H9 (cell line): ENCODE data around the gene RGS9. TPM values are rescaled to one million over a fixed set of nuclear protein-coding genes. Genes with fewer than 3 reads are reported as not detected.

Source experiments
- DNase-seq: peaks from one replicate; pipeline ENCODE4 v3.0.0-alpha.2; 2017
- H2AFZ ChIP-seq: one replicate; pipeline ENCODE4 v1.6.1; 2013; ENCODE audit warnings: mild to moderate bottlenecking, low read length, control low read depth, moderate library complexity
- H2AK5ac ChIP-seq: 2 replicates; pipeline ENCODE4 v1.6.1; 2013; ENCODE audit warnings: low read length, control low read depth, mixed read lengths; ENCODE audit not compliant: insufficient read length
- H2BK120ac ChIP-seq: one replicate; pipeline ENCODE4 v1.6.1; 2013; ENCODE audit warnings: low read depth, mild to moderate bottlenecking, low read length, control low read depth, inconsistent platforms; ENCODE audit not compliant: poor library complexity, severe bottlenecking
- H2BK12ac ChIP-seq: 2 replicates; pipeline ENCODE4 v1.6.1; 2013; ENCODE audit warnings: low read length, control low read depth, mixed read lengths, low read depth; ENCODE audit not compliant: insufficient read length
- H2BK15ac ChIP-seq: 2 replicates; pipeline ENCODE4 v1.6.1; 2013; ENCODE audit warnings: low read depth, low read length, control low read depth
- H2BK20ac ChIP-seq: one replicate; pipeline ENCODE4 v1.6.1; 2013; ENCODE audit warnings: low read depth, mild to moderate bottlenecking, low read length, control low read depth, inconsistent platforms; ENCODE audit not compliant: poor library complexity, severe bottlenecking
- H2BK5ac ChIP-seq: 2 replicates; pipeline ENCODE4 v1.6.1; 2013; ENCODE audit warnings: low read length, control low read depth, mixed read lengths; ENCODE audit not compliant: insufficient read length
- H3K14ac ChIP-seq: 2 replicates; pipeline ENCODE4 v1.6.1; 2013; ENCODE audit warnings: low read length, control low read depth; ENCODE audit not compliant: insufficient read depth
- H3K18ac ChIP-seq: 2 replicates; pipeline ENCODE4 v1.6.1; 2013; ENCODE audit warnings: low read depth, mild to moderate bottlenecking, mixed read lengths, low read length, control low read depth; ENCODE audit not compliant: insufficient read length
- H3K23ac ChIP-seq: 2 replicates; pipeline ENCODE4 v1.6.1; 2013; ENCODE audit warnings: low read length, control low read depth, mixed read lengths, low read depth; ENCODE audit not compliant: insufficient read length
- H3K23me2 ChIP-seq: 2 replicates; pipeline ENCODE4 v1.6.1; 2013; ENCODE audit warnings: low read depth, mild to moderate bottlenecking, mixed read lengths, low read length, control low read depth; ENCODE audit not compliant: insufficient read length, poor library complexity, severe bottlenecking
- H3K27ac ChIP-seq: 2 replicates; pipeline ENCODE4 v1.5.1; 2013; ENCODE audit warnings: low read length, control low read depth, mixed read lengths, low read depth; ENCODE audit not compliant: insufficient read length
- H3K27me3 ChIP-seq: 2 replicates; pipeline ENCODE4 v1.6.1; 2013; ENCODE audit warnings: low read length, control low read depth, inconsistent platforms; ENCODE audit not compliant: insufficient read depth
- H3K4ac ChIP-seq: 2 replicates; pipeline ENCODE4 v1.6.1; 2013; ENCODE audit warnings: low read depth, mild to moderate bottlenecking, control low read depth, inconsistent platforms, low read length, moderate library complexity
- H3K4me1 ChIP-seq: 2 replicates; pipeline ENCODE4 v1.6.1; 2013; ENCODE audit warnings: low read length, control low read depth, inconsistent platforms; ENCODE audit not compliant: insufficient read depth
- H3K4me2 ChIP-seq: 2 replicates; pipeline ENCODE4 v1.6.1; 2013; ENCODE audit warnings: low read length, control low read depth, mixed read lengths; ENCODE audit not compliant: insufficient read length, insufficient read depth
- H3K56ac ChIP-seq: 2 replicates; pipeline ENCODE4 v1.6.1; 2013; ENCODE audit warnings: low read depth, mild to moderate bottlenecking, mixed read lengths, low read length, control low read depth; ENCODE audit not compliant: insufficient read length
- H3K79me1 ChIP-seq: 2 replicates; pipeline ENCODE4 v1.6.1; 2013; ENCODE audit warnings: low read depth, mild to moderate bottlenecking, moderate library complexity, low read length, control low read depth, inconsistent platforms; ENCODE audit not compliant: insufficient read depth, poor library complexity, severe bottlenecking
- H3K79me2 ChIP-seq: 2 replicates; pipeline ENCODE4 v1.6.1; 2013; ENCODE audit warnings: low read length, control low read depth, inconsistent platforms; ENCODE audit not compliant: insufficient read depth
- H3K9ac ChIP-seq: 2 replicates; pipeline ENCODE4 v1.6.1; 2013; ENCODE audit warnings: low read length, control low read depth, mixed read lengths; ENCODE audit not compliant: insufficient read length; ENCODE audit errors: extremely low read depth
- H3K9me3 ChIP-seq: one replicate; pipeline ENCODE4 v1.6.1; 2013; ENCODE audit warnings: low read depth, low read length, inconsistent platforms; ENCODE audit not compliant: control insufficient read depth
- H3T11ph ChIP-seq: one replicate; pipeline ENCODE4 v1.6.1; 2013; ENCODE audit warnings: mild to moderate bottlenecking, low read length, control low read depth, inconsistent platforms
- H4K20me1 ChIP-seq: one replicate; pipeline ENCODE4 v1.6.1; 2013; ENCODE audit not compliant: control insufficient read depth, insufficient read length, insufficient read depth
- H4K5ac ChIP-seq: 2 replicates; pipeline ENCODE4 v1.6.1; 2013; ENCODE audit warnings: low read depth, mild to moderate bottlenecking, mixed read lengths, low read length, control low read depth; ENCODE audit not compliant: insufficient read length
- H4K8ac ChIP-seq: replicated peaks from 2 replicates; pipeline ENCODE4 v1.6.1; 2013; ENCODE audit warnings: low read length, control low read depth, mixed read lengths, low read depth; ENCODE audit not compliant: insufficient read length
- H4K91ac ChIP-seq: 2 replicates; pipeline ENCODE4 v1.6.1; 2013; ENCODE audit warnings: low read depth, mild to moderate bottlenecking, moderate library complexity, mixed read lengths, low read length, control low read depth; ENCODE audit not compliant: insufficient read length
- H3K27ac Mint-ChIP-seq, 3 experiments: 2 replicates in 2 of 3; 3 replicates in 1 of 3; pipeline ENCODE4 v1.8.0; 2020 to 2021; ENCODE audit warnings: mixed read lengths in 3 of 3, mild to moderate bottlenecking in 1 of 3, moderate library complexity in 1 of 3
- H3K27me3 Mint-ChIP-seq: 2 replicates; pipeline ENCODE4 v1.8.0; 2021; ENCODE audit warnings: low read depth, mild to moderate bottlenecking, moderate library complexity, mixed read lengths
- H3K36me3 Mint-ChIP-seq, 3 experiments: 2 replicates in 2 of 3; 3 replicates in 1 of 3; pipeline ENCODE4 v1.8.0; 2020 to 2021; ENCODE audit warnings: low read depth in 3 of 3, mixed read lengths in 3 of 3; ENCODE audit not compliant: insufficient read depth in 1 of 3
- H3K4me1 Mint-ChIP-seq, 2 experiments: 2 replicates each; pipeline ENCODE4 v1.8.0; 2020; ENCODE audit warnings: mixed read lengths in 2 of 2
- H3K4me3 Mint-ChIP-seq, 2 experiments: 2 replicates in 1 of 2; 3 replicates in 1 of 2; pipeline ENCODE4 v1.8.0; 2020 to 2021; ENCODE audit warnings: mild to moderate bottlenecking in 2 of 2, mixed read lengths in 2 of 2, moderate library complexity in 1 of 2
- H3K9me3 Mint-ChIP-seq, 2 experiments: 2 replicates in 1 of 2; 3 replicates in 1 of 2; pipeline ENCODE4 v1.8.0; 2020; ENCODE audit warnings: mild to moderate bottlenecking in 2 of 2, mixed read lengths in 2 of 2, moderate library complexity in 1 of 2
- WGBS: extraction: QIAGEN DNeasy Blood & Tissue Kit; methylation state at CpG from one replicate; pipeline ENCODE4 v1.1.7; 2013; ENCODE audit warnings: missing lambda C conversion rate, low lambda C conversion rate, mixed read lengths; ENCODE audit not compliant: insufficient read length; ENCODE audit errors: extremely low coverage; 5-methylcytosine and 5-hydroxymethylcytosine counted together
- total RNA-seq: library from RNA; stranded (reverse); gene quantifications from 2 replicates; pipeline ENCODE4 v1.2.1, GENCODE V29; 2021
- TF ChIP-seq, protein P1 (sequence below): fragments of 200-600 bp; sonication (generic); conservative IDR thresholded peaks from 3 replicates; pipeline ENCODE4 v1.8.0; 2021; ENCODE audit warnings: antibody characterized with exemption, mild to moderate bottlenecking

The RGS9 gene
- total RNA-seq, 1 experiment from 2014 or later = 12.0 TPM

DNA sequence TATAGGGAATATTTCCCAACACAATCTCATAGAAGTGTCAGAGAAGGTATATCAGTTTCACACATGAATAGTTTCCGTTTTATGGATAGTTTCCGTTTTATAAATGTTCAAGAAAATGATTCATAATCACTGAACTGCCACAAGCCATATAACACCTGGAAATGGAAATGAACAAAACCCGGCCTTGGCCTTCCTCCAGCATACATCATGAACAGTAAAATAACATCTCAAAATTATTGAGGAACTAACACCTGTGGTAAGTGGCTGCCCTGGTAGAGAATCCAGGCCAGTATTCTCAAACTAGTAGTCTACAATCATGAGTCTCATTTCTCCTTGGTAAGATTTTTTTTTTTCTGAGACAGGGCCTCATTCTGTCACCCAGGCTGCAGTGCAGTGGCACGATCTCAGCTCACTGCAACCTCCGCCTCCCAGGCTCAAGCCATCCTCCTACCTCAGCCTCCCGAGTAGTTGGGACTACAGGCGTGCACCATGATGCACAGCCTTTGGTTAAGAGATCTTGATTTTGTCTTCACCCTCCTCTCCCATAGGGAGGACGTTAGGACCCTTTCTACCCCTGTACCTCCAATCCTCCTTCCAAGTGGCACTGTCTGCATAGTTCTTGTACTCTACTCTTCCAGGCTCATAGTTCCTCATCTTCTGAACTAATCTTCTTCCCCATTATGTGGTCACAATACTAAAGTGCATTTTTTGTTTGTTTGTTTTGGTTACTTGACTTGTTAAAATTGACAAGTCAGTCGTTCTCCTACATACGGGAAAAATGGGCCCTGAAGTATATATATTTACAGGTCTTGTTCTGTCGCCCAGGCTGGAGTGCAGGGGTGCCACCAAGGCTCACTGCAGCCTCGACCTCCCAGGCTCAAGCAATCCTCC, 15.0 kb upstream of the RGS9 start:
- no peak overlapping the region for H2BK15ac ChIP-seq
- no peak overlapping the region for H4K8ac ChIP-seq
- no peak overlapping the region for H2BK120ac ChIP-seq
- H3K79me1 ChIP-seq = no peaks in the 10 kb centered on the region
- no peak overlapping the region for H3K56ac ChIP-seq
- no peak overlapping the region for H3K14ac ChIP-seq
- peaks cover 3% of the 10 kb centered on the region for H3K23me2 ChIP-seq
- no peak overlapping the region for H2AK5ac ChIP-seq
- DNase-seq = no peak
- H3T11ph ChIP-seq = no peak overlapping the region
- Mint-ChIP-seq H3K27me3 (peaks cover 11% of the 10 kb centered on the region), H3K36me3 (no peaks in the 10 kb centered on the region), H3K27ac (no peak overlapping the region), H3K4me1 (peaks cover 4 to 5% of the 10 kb centered on the region in 2 experiments), H3K4me3 (peak overlapping the region; percentile 79), H3K9me3 (no peaks in the 10 kb centered on the region; a peak in 1 of 5 replicates)
- TF ChIP-seq, protein P1, sequence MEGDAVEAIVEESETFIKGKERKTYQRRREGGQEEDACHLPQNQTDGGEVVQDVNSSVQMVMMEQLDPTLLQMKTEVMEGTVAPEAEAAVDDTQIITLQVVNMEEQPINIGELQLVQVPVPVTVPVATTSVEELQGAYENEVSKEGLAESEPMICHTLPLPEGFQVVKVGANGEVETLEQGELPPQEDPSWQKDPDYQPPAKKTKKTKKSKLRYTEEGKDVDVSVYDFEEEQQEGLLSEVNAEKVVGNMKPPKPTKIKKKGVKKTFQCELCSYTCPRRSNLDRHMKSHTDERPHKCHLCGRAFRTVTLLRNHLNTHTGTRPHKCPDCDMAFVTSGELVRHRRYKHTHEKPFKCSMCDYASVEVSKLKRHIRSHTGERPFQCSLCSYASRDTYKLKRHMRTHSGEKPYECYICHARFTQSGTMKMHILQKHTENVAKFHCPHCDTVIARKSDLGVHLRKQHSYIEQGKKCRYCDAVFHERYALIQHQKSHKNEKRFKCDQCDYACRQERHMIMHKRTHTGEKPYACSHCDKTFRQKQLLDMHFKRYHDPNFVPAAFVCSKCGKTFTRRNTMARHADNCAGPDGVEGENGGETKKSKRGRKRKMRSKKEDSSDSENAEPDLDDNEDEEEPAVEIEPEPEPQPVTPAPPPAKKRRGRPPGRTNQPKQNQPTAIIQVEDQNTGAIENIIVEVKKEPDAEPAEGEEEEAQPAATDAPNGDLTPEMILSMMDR = no peak
- WGBS = no CpG with 5 or more reads among the region's 12 CpGs
- no peak overlapping the region for H4K5ac ChIP-seq
- H3K18ac ChIP-seq = no peak overlapping the region
- H4K91ac ChIP-seq = no peak overlapping the region
- H2BK5ac ChIP-seq = no peak overlapping the region
- H3K79me2 ChIP-seq = no peaks in the 10 kb centered on the region
- H3K23ac ChIP-seq = no peak overlapping the region
- no peak overlapping the region for H3K27ac ChIP-seq
- no peak overlapping the region for H3K9ac ChIP-seq
- no peak overlapping the region for H2BK20ac ChIP-seq
- H3K9me3 ChIP-seq = no peaks in the 10 kb centered on the region
- H3K4ac ChIP-seq = no peak overlapping the region
- H3K27me3 ChIP-seq = no peaks in the 10 kb centered on the region; the same call in 1 of the 2 replicates
- H3K4me2 ChIP-seq = peak overlapping the region; percentile 82
- H2AFZ ChIP-seq = no peak overlapping the region
- H2BK12ac ChIP-seq = no peak overlapping the region
- no peaks in the 10 kb centered on the region for H3K4me1 ChIP-seq
- H4K20me1 ChIP-seq = no peaks in the 10 kb centered on the region
